ENCODE data around the gene TCF19.

DNA sequence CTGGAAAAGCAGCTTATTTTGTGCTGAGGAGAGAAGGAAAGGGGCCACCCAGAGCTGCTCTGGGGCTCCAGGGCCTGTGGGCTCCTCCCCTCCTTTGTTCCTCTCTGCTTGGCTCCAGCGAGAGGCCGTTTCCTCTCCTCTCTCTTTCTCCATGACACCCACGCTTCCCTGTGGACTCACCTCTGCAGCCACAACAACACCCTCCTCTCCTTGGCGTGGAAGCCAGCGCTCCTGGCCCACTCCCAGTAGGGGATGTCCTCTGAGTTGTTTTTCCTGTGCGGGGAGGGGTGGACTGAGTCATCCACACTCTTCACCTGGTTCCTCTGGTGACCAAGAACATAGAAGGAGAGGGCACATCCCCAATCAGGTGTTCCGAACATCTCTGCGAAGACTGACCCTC lies 33.2 kb upstream of the TCF19 start:
- TF ChIP-seq POLR2AphosphoS5 (IDR thresholded peaks at IDR 0.05; ENCODE audit: low read depth, low read length) (no peak), TAF1 (IDR thresholded peaks at IDR 0.05; ENCODE audit: borderline replicate concordance, insufficient read depth, low read length) (no peak)
- TF ChIP-seq, protein P1, sequence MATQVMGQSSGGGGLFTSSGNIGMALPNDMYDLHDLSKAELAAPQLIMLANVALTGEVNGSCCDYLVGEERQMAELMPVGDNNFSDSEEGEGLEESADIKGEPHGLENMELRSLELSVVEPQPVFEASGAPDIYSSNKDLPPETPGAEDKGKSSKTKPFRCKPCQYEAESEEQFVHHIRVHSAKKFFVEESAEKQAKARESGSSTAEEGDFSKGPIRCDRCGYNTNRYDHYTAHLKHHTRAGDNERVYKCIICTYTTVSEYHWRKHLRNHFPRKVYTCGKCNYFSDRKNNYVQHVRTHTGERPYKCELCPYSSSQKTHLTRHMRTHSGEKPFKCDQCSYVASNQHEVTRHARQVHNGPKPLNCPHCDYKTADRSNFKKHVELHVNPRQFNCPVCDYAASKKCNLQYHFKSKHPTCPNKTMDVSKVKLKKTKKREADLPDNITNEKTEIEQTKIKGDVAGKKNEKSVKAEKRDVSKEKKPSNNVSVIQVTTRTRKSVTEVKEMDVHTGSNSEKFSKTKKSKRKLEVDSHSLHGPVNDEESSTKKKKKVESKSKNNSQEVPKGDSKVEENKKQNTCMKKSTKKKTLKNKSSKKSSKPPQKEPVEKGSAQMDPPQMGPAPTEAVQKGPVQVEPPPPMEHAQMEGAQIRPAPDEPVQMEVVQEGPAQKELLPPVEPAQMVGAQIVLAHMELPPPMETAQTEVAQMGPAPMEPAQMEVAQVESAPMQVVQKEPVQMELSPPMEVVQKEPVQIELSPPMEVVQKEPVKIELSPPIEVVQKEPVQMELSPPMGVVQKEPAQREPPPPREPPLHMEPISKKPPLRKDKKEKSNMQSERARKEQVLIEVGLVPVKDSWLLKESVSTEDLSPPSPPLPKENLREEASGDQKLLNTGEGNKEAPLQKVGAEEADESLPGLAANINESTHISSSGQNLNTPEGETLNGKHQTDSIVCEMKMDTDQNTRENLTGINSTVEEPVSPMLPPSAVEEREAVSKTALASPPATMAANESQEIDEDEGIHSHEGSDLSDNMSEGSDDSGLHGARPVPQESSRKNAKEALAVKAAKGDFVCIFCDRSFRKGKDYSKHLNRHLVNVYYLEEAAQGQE (IDR thresholded peaks at IDR 0.05; ENCODE audit: insufficient read depth in 1 of 2, low read depth in 2 of 2, low read length in 2 of 2), result no peak
